ENCODE data around the gene MLH3. TPM values are rescaled to one million over a fixed set of nuclear protein-coding genes. Genes with fewer than 3 reads are reported as not detected.

MLH3 gene
- total RNA-seq, 5 donors from 2014 or later (not counting 1 experiment from before 2014, with no cell fraction given) = 17.3 to 28.2 (median 22.1) TPM

GRCh38 chr14:74973003-74973653 is 78.1 kb downstream of the MLH3 start:
- Mint-ChIP-seq H3K27me3 (no peaks in the 10 kb centered on the region), H3K27ac (no peak overlapping the region), H3K4me3 (no peak overlapping the region), H3K9me3 (no peaks in the 10 kb centered on the region), H3K4me1 (peaks cover 0 to 3% (median 2%) of the 10 kb centered on the region in 3 donors), H3K36me3 (no peaks in the 10 kb centered on the region)
- H3K36me3 ChIP-seq (ENCODE audit: control insufficient read depth in 2 of 2, extremely low read depth in 1 of 2, insufficient read depth in 1 of 2, low read length in 1 of 2) = no peaks in the 10 kb centered on the region
- ChIA-PET POLR2A (no interaction called here), CTCF (no interaction called here)
- DNase-seq (peak in 8 of 35 experiments; percentile 1 to 21 (median 10)), ATAC-seq (replicated peaks in 1 of 4) (peak; percentile 53 to 78 (median 71))
- WGBS (ENCODE audit: insufficient coverage) = 70% methylated on average over 10 of the region's 15 CpGs
- H3K27ac ChIP-seq (ENCODE audit: low read length) = no peak overlapping the region
- peaks cover 0 to 5% of the 10 kb centered on the region in 2 experiments for H3K27me3 ChIP-seq (replicated peaks in 1 of 2; ENCODE audit: control insufficient read depth in 2 of 2, extremely low read depth in 1 of 2, insufficient read depth in 2 of 2, low read length in 1 of 2)
- no peak overlapping the region for H3K4me3 ChIP-seq (ENCODE audit: control insufficient read depth in 1 of 2, extremely low read depth in 1 of 2, low read length in 1 of 2)
- no peaks in the 10 kb centered on the region for H3K9me3 ChIP-seq
- peaks cover 0 to 6% of the 10 kb centered on the region in 2 experiments for H3K4me1 ChIP-seq (ENCODE audit: control insufficient read depth in 1 of 2, extremely low read depth in 1 of 2, insufficient read depth in 2 of 2, low read length in 2 of 2)

- no peak overlapping the region for H3K27ac Mint-ChIP-seq
- peaks cover 0 to 3% (median 2%) of the 10 kb centered on the region in 3 donors for H3K4me1 Mint-ChIP-seq
- CTCF ChIA-PET = no interaction called here
Observed at GRCh38 chr14:74968811-74969210, 82.5 kb downstream of the MLH3 start.

GRCh38 chr14:74965486-74966153 is 85.6 kb downstream of the MLH3 start:
- ATAC-seq (replicated peaks in 1 of 4) = no peak
- POLR2A ChIA-PET = interaction anchor here in 1 of 2 donors (0.6 kb wide), 1 partner anchor 97 kb away, joined by 7 read pairs; no protein-coding TSS in a partner anchor
- H3K27ac ChIP-seq (ENCODE audit: low read length) = no peak overlapping the region

More at GRCh38 chr14:74968811-74969210, 82.5 kb downstream of the MLH3 start:
- Mint-ChIP-seq H3K9me3 (no peaks in the 10 kb centered on the region), H3K27me3 (peaks cover 3 to 5% of the 10 kb centered on the region in 2 donors), H3K4me3 (no peak overlapping the region), H3K36me3 (no peaks in the 10 kb centered on the region)
- no peaks in the 10 kb centered on the region for H3K9me3 ChIP-seq
- H3K4me1 ChIP-seq (ENCODE audit: control insufficient read depth in 1 of 2, extremely low read depth in 1 of 2, insufficient read depth in 2 of 2, low read length in 2 of 2) = peaks cover 0 to 6% of the 10 kb centered on the region in 2 experiments
- peaks cover 0 to 8% of the 10 kb centered on the region in 2 experiments for H3K27me3 ChIP-seq (replicated peaks in 1 of 2; ENCODE audit: control insufficient read depth in 2 of 2, extremely low read depth in 1 of 2, insufficient read depth in 2 of 2, low read length in 1 of 2)
- POLR2A ChIA-PET = interaction anchor here in 1 of 2 donors (0.7 kb wide), 1 partner anchor 80 kb away, joined by 6 read pairs; no protein-coding TSS in a partner anchor
- no peak overlapping the region for H3K27ac ChIP-seq (ENCODE audit: low read length)
- WGBS (ENCODE audit: insufficient coverage) = no CpG with 5 or more reads among the region's 1 CpG
- no peak overlapping the region for H3K4me3 ChIP-seq (ENCODE audit: control insufficient read depth in 1 of 2, extremely low read depth in 1 of 2, low read length in 1 of 2)
- H3K36me3 ChIP-seq (ENCODE audit: control insufficient read depth in 2 of 2, extremely low read depth in 1 of 2, insufficient read depth in 1 of 2, low read length in 1 of 2) = no peaks in the 10 kb centered on the region
- DNase-seq (no peak), ATAC-seq (replicated peaks in 1 of 4) (no peak)

GRCh38 chr14:74964787-74965485 is 86.3 kb downstream of the MLH3 start:
- no peaks in the 10 kb centered on the region for H3K36me3 Mint-ChIP-seq
- H3K9me3 Mint-ChIP-seq = no peaks in the 10 kb centered on the region
- peaks cover 3 to 8% of the 10 kb centered on the region in 2 donors for H3K27me3 Mint-ChIP-seq
- ATAC-seq (replicated peaks in 1 of 4) (no peak), DNase-seq (no peak)
- Histone ChIP-seq H3K36me3 (ENCODE audit: control insufficient read depth in 2 of 2, extremely low read depth in 1 of 2, insufficient read depth in 1 of 2, low read length in 1 of 2) (no peaks in the 10 kb centered on the region), H3K27me3 (replicated peaks in 1 of 2; ENCODE audit: control insufficient read depth in 2 of 2, extremely low read depth in 1 of 2, insufficient read depth in 2 of 2, low read length in 1 of 2) (peaks cover 0 to 20% of the 10 kb centered on the region in 2 experiments), H3K4me1 (ENCODE audit: control insufficient read depth in 1 of 2, extremely low read depth in 1 of 2, insufficient read depth in 2 of 2, low read length in 2 of 2) (no peaks in the 10 kb centered on the region), H3K9me3 (no peaks in the 10 kb centered on the region), H3K27ac (ENCODE audit: low read length) (no peak overlapping the region), H3K4me3 (ENCODE audit: control insufficient read depth in 1 of 2, extremely low read depth in 1 of 2, low read length in 1 of 2) (no peak overlapping the region)
- peaks cover 0 to 6% (median 0%) of the 10 kb centered on the region in 3 donors for H3K4me1 Mint-ChIP-seq
- ChIA-PET POLR2A (interaction anchor here in 1 of 2 donors (0.6 kb wide), 1 partner anchor 98 kb away, joined by 7 read pairs; no protein-coding TSS in a partner anchor), CTCF (no interaction called here)
- H3K4me3 Mint-ChIP-seq = no peak overlapping the region
- no CpG with 5 or more reads among the region's 4 CpGs for WGBS (ENCODE audit: insufficient coverage)
- no peak overlapping the region for H3K27ac Mint-ChIP-seq

More at GRCh38 chr14:74965486-74966153, 85.6 kb downstream of the MLH3 start:
- Histone ChIP-seq H3K27me3 (replicated peaks in 1 of 2; ENCODE audit: control insufficient read depth in 2 of 2, extremely low read depth in 1 of 2, insufficient read depth in 2 of 2, low read length in 1 of 2) (peaks cover 0 to 17% of the 10 kb centered on the region in 2 experiments), H3K4me1 (ENCODE audit: control insufficient read depth in 1 of 2, extremely low read depth in 1 of 2, insufficient read depth in 2 of 2, low read length in 2 of 2) (no peaks in the 10 kb centered on the region), H3K9me3 (no peaks in the 10 kb centered on the region), H3K4me3 (ENCODE audit: control insufficient read depth in 1 of 2, extremely low read depth in 1 of 2, low read length in 1 of 2) (no peak overlapping the region), H3K36me3 (ENCODE audit: control insufficient read depth in 2 of 2, extremely low read depth in 1 of 2, insufficient read depth in 1 of 2, low read length in 1 of 2) (no peaks in the 10 kb centered on the region)
- Mint-ChIP-seq H3K9me3 (no peaks in the 10 kb centered on the region), H3K27ac (no peak overlapping the region), H3K36me3 (no peaks in the 10 kb centered on the region), H3K4me1 (peaks cover 0 to 6% (median 0%) of the 10 kb centered on the region in 3 donors), H3K4me3 (no peak overlapping the region), H3K27me3 (peaks cover 3 to 8% of the 10 kb centered on the region in 2 donors)
- DNase-seq = no peak
- WGBS (ENCODE audit: insufficient coverage) = no CpG with 5 or more reads among the region's 5 CpGs
- CTCF ChIA-PET = no interaction called here

Other genes starting within 250 kb of the MLH3 start
- gene PROX2, start 175.3 kb downstream of the MLH3 start, total RNA-seq = under 1 TPM in 2 of 5 donors, not detected in 3; 0.10 to 0.12 TPM
- 100 to 1,000 TPM in 3 of 5 donors, 10 to 100 TPM in 2; 88.3 to 128 (median 102) TPM for gene DLST, start 169.6 kb downstream of the MLH3 start, total RNA-seq
- 10 to 100 TPM in 1 of 5 donors, 1 to 10 TPM in 4; 3.2 to 15.3 (median 6.2) TPM for gene RPS6KL1, start 128.2 kb downstream of the MLH3 start, total RNA-seq
- under 1 TPM in 2 of 5 donors, not detected in 3; 0.09 to 0.29 TPM for gene PGF, start 95.9 kb downstream of the MLH3 start, total RNA-seq
- gene EIF2B2, start 48.5 kb downstream of the MLH3 start, total RNA-seq = 10 to 100 TPM; 19.4 to 31.5 (median 29.2) TPM
- gene ACYP1, start 12.6 kb upstream of the MLH3 start, total RNA-seq = 10 to 100 TPM; 15.3 to 26.1 (median 21.5) TPM
- 1 to 10 TPM in 1 of 5 donors, under 1 TPM in 3, not detected in 1; 0.36 to 1.3 (median 0.56) TPM for gene ZC2HC1C, start 18.2 kb upstream of the MLH3 start, total RNA-seq
- gene NEK9, start 75.6 kb upstream of the MLH3 start, total RNA-seq = 100 to 1,000 TPM in 3 of 5 donors, 10 to 100 TPM in 2; 78.9 to 121 (median 117) TPM
- gene TMED10, start 125.1 kb upstream of the MLH3 start, total RNA-seq = 100 to 1,000 TPM; 143 to 193 (median 151) TPM
- 1,000 to 10,000 TPM in 2 of 5 donors, 10 to 100 TPM in 3; 20.4 to 2,951 (median 27.1) TPM for gene FOS, start 227.4 kb upstream of the MLH3 start, total RNA-seq

All from T-cell (primary cell).